ENCODE data around the gene FEZF1. TPM values are rescaled to one million over a fixed set of nuclear protein-coding genes. Genes with fewer than 3 reads are reported as not detected.

Gene FEZF1
- total RNA-seq, 1 donor from 2014 or later: not detected

GRCh38 chr7:122268101-122268500, 36.4 kb downstream of the FEZF1 start:
- no peak for DNase-seq
- H3K9me3 Mint-ChIP-seq: no peaks in the 10 kb centered on the region
- intact Hi-C loops (cut with micrococcal nuclease): no loop called here
- H3K4me1 Mint-ChIP-seq: no peaks in the 10 kb centered on the region
- no peak overlapping the region for H3K27ac Mint-ChIP-seq
- H3K36me3 Mint-ChIP-seq (ENCODE audit: low read depth): no peaks in the 10 kb centered on the region
- no peaks in the 10 kb centered on the region for H3K27me3 Mint-ChIP-seq
- H3K4me3 Mint-ChIP-seq: no peak overlapping the region

- intact Hi-C loops (cut with micrococcal nuclease): no loop called here
- no peak for DNase-seq
- Mint-ChIP-seq H3K36me3 (ENCODE audit: low read depth) (no peaks in the 10 kb centered on the region), H3K4me1 (no peaks in the 10 kb centered on the region), H3K9me3 (no peaks in the 10 kb centered on the region), H3K27me3 (no peaks in the 10 kb centered on the region), H3K27ac (no peak overlapping the region), H3K4me3 (no peak overlapping the region)
These were observed 42.3 kb downstream of the FEZF1 start for GRCh38 chr7:122262246-122262645.

GRCh38 chr7:122261442-122261841, 43.1 kb downstream of the FEZF1 start:
- intact Hi-C loops (cut with micrococcal nuclease): no loop called here
- Mint-ChIP-seq H3K36me3 (ENCODE audit: low read depth) (no peaks in the 10 kb centered on the region), H3K4me3 (no peak overlapping the region), H3K4me1 (no peaks in the 10 kb centered on the region), H3K27me3 (no peaks in the 10 kb centered on the region), H3K9me3 (no peaks in the 10 kb centered on the region), H3K27ac (no peak overlapping the region)
- DNase-seq: no peak

- intact Hi-C loops (cut with micrococcal nuclease): no loop called here
These were observed 43.5 kb downstream of the FEZF1 start for GRCh38 chr7:122261016-122261415.

GRCh38 chr7:122260336-122260735, 44.2 kb downstream of the FEZF1 start:
- H3K4me3 Mint-ChIP-seq: no peak overlapping the region
- H3K27me3 Mint-ChIP-seq: no peaks in the 10 kb centered on the region
- H3K4me1 Mint-ChIP-seq: no peaks in the 10 kb centered on the region
- H3K9me3 Mint-ChIP-seq: no peaks in the 10 kb centered on the region
- H3K36me3 Mint-ChIP-seq (ENCODE audit: low read depth): no peaks in the 10 kb centered on the region
- intact Hi-C loops (cut with micrococcal nuclease): no loop called here
- DNase-seq: no peak
- H3K27ac Mint-ChIP-seq: no peak overlapping the region

More at GRCh38 chr7:122261016-122261415, 43.5 kb downstream of the FEZF1 start:
- no peak for DNase-seq
- Mint-ChIP-seq H3K4me3 (no peak overlapping the region), H3K27ac (no peak overlapping the region), H3K4me1 (no peaks in the 10 kb centered on the region), H3K27me3 (no peaks in the 10 kb centered on the region), H3K9me3 (no peaks in the 10 kb centered on the region), H3K36me3 (ENCODE audit: low read depth) (no peaks in the 10 kb centered on the region)

- no peaks in the 10 kb centered on the region for H3K4me1 Mint-ChIP-seq
- no peaks in the 10 kb centered on the region for H3K27me3 Mint-ChIP-seq
- H3K4me3 Mint-ChIP-seq: no peak overlapping the region
- intact Hi-C loops (cut with micrococcal nuclease): no loop called here
- DNase-seq: no peak
- no peaks in the 10 kb centered on the region for H3K36me3 Mint-ChIP-seq (ENCODE audit: low read depth)
- H3K27ac Mint-ChIP-seq: no peak overlapping the region
- H3K9me3 Mint-ChIP-seq: no peaks in the 10 kb centered on the region
These were observed 45.6 kb downstream of the FEZF1 start for GRCh38 chr7:122258971-122259370.

GRCh38 chr7:122257056-122257455, 47.5 kb downstream of the FEZF1 start:
- Mint-ChIP-seq H3K9me3 (no peaks in the 10 kb centered on the region), H3K4me3 (no peak overlapping the region), H3K4me1 (no peaks in the 10 kb centered on the region), H3K27me3 (no peaks in the 10 kb centered on the region), H3K27ac (no peak overlapping the region), H3K36me3 (ENCODE audit: low read depth) (no peaks in the 10 kb centered on the region)
- DNase-seq: no peak
- intact Hi-C loops (cut with micrococcal nuclease): no loop called here

- Mint-ChIP-seq H3K4me3 (no peak overlapping the region), H3K9me3 (no peaks in the 10 kb centered on the region), H3K36me3 (ENCODE audit: low read depth) (no peaks in the 10 kb centered on the region), H3K4me1 (no peaks in the 10 kb centered on the region), H3K27ac (no peak overlapping the region), H3K27me3 (no peaks in the 10 kb centered on the region)
- no peak for DNase-seq
- intact Hi-C loops (cut with micrococcal nuclease): no loop called here
These were observed 48.5 kb downstream of the FEZF1 start for GRCh38 chr7:122256046-122256445.

GRCh38 chr7:122255454-122255853, 49.1 kb downstream of the FEZF1 start:
- intact Hi-C loops (cut with micrococcal nuclease): no loop called here
- H3K27me3 Mint-ChIP-seq: no peaks in the 10 kb centered on the region
- no peaks in the 10 kb centered on the region for H3K36me3 Mint-ChIP-seq (ENCODE audit: low read depth)
- H3K27ac Mint-ChIP-seq: no peak overlapping the region
- H3K4me3 Mint-ChIP-seq: no peak overlapping the region
- no peaks in the 10 kb centered on the region for H3K4me1 Mint-ChIP-seq
- no peaks in the 10 kb centered on the region for H3K9me3 Mint-ChIP-seq
- DNase-seq: no peak

Other genes starting within 250 kb of the FEZF1 start
- 0.47 and 1.3 TPM in 2 replicates for gene AASS, start 160.5 kb downstream of the FEZF1 start, total RNA-seq

Data from activated CD4-positive, alpha-beta T cell treated with anti-CD3 and anti-CD28 coated beads, Interleukin-2, amount 10 ng/mL, durations not matched to agents 24 days and 14 days (primary cell).